Measurements from ENCODE around the gene AWAT2. TPM values are rescaled to one million over a fixed set of nuclear protein-coding genes. Genes with fewer than 3 reads are reported as not detected.

The AWAT2 gene
- total RNA-seq, 3 donors from 2014 or later (not counting 1 experiment from before 2014, with no cell fraction given), result not detected

DNA sequence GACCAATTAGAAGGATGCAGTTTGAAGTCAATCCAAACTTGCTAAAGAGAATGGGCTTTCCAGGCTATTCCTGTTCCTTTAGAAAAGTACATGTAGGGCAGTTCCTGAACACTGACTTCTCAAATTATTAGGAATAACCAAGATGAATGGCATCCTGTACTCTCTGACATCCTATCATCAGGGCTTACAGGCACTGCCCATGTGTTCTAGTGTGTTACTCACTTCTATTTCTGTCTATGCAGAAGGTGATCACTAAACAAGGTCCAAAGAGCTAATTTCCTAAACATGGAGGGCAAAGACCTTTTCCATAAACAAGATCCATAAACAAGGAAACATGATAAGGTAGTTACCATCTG is 53.6 kb downstream of the AWAT2 start:
- no peak overlapping the region for H3K4me3 Mint-ChIP-seq
- TF ChIP-seq, protein P1, sequence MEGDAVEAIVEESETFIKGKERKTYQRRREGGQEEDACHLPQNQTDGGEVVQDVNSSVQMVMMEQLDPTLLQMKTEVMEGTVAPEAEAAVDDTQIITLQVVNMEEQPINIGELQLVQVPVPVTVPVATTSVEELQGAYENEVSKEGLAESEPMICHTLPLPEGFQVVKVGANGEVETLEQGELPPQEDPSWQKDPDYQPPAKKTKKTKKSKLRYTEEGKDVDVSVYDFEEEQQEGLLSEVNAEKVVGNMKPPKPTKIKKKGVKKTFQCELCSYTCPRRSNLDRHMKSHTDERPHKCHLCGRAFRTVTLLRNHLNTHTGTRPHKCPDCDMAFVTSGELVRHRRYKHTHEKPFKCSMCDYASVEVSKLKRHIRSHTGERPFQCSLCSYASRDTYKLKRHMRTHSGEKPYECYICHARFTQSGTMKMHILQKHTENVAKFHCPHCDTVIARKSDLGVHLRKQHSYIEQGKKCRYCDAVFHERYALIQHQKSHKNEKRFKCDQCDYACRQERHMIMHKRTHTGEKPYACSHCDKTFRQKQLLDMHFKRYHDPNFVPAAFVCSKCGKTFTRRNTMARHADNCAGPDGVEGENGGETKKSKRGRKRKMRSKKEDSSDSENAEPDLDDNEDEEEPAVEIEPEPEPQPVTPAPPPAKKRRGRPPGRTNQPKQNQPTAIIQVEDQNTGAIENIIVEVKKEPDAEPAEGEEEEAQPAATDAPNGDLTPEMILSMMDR (IDR thresholded peaks at IDR 0.05), result no peak
- H3K36me3 ChIP-seq (ENCODE audit: control insufficient read depth, insufficient read depth, low read length), result no peaks in the 10 kb centered on the region
- H3K9me3 Mint-ChIP-seq, result no peaks in the 10 kb centered on the region
- no peaks in the 10 kb centered on the region for H3K9me3 ChIP-seq (ENCODE audit: control insufficient read depth, insufficient read depth, low read length)
- no peaks in the 10 kb centered on the region for H3K4me1 ChIP-seq (ENCODE audit: control insufficient read depth, insufficient read depth, low read length)
- no peaks in the 10 kb centered on the region for H3K27me3 ChIP-seq (ENCODE audit: control insufficient read depth, insufficient read depth, low read length)
- H3K4me1 Mint-ChIP-seq, result no peaks in the 10 kb centered on the region
- no peak for ATAC-seq
- intact Hi-C loops (cut with micrococcal nuclease), result no loop called here
- H3K4me3 ChIP-seq (ENCODE audit: low read length), result no peak overlapping the region
- no peaks in the 10 kb centered on the region for H3K36me3 Mint-ChIP-seq
- H3K27ac ChIP-seq (ENCODE audit: low read length), result no peak overlapping the region
- H3K27me3 Mint-ChIP-seq (ENCODE audit: low read depth in 2 of 2), result peaks cover 0 to 5% of the 10 kb centered on the region in 2 donors
- H3K27ac Mint-ChIP-seq, result no peak overlapping the region
- no peak for DNase-seq

DNA sequence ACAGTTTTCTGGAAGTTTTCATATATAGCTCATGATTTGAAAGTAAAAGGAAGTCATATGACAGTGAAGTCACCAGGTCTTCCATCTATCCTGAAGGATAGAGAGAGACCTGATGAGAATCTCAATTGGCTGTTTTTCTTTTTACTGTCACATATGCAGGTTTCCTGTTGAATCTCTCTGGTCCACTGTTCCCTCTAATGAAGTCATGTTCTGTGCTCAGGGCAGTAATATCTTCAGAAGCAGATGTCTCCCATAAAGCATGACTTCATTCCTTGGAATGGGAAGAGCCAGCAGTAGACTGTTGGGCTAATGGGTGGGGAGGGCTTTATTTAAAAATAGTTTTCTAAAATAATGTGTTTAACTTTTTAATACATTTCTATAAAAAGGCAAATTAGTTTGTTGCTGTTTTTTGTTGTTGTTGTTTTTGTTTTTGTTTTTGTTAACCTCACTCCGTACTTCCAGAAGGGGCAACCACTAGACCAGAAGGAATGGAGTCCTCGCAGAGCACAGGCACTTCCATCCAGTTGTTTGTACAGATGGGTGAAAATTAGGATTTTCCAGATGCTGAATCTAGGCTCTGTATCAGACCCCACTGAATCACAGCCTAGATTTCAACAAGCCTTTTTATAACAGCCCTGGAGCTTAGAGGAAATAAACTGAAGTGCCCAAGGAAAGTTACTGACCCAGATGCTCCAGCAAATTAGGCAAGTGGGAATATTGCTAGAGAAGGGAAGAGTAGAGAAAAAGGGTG is 54.2 kb downstream of the AWAT2 start:
- Histone ChIP-seq H3K9me3 (ENCODE audit: control insufficient read depth, insufficient read depth, low read length) (no peaks in the 10 kb centered on the region), H3K36me3 (ENCODE audit: control insufficient read depth, insufficient read depth, low read length) (no peaks in the 10 kb centered on the region), H3K27me3 (ENCODE audit: control insufficient read depth, insufficient read depth, low read length) (no peaks in the 10 kb centered on the region), H3K4me3 (ENCODE audit: low read length) (no peak overlapping the region), H3K4me1 (ENCODE audit: control insufficient read depth, insufficient read depth, low read length) (no peaks in the 10 kb centered on the region), H3K27ac (ENCODE audit: low read length) (no peak overlapping the region)
- TF ChIP-seq, protein P1 (IDR thresholded peaks at IDR 0.05), result no peak
- DNase-seq (no peak), ATAC-seq (no peak)
- intact Hi-C loops (cut with micrococcal nuclease), result no loop called here
- Mint-ChIP-seq H3K4me1 (no peaks in the 10 kb centered on the region), H3K4me3 (no peak overlapping the region), H3K9me3 (no peaks in the 10 kb centered on the region), H3K36me3 (no peaks in the 10 kb centered on the region), H3K27ac (no peak overlapping the region), H3K27me3 (ENCODE audit: low read depth in 2 of 2) (peaks cover 0 to 5% of the 10 kb centered on the region in 2 donors)
- WGBS (ENCODE audit: insufficient coverage), result 86% methylated on average over 2 of the region's 2 CpGs

DNA sequence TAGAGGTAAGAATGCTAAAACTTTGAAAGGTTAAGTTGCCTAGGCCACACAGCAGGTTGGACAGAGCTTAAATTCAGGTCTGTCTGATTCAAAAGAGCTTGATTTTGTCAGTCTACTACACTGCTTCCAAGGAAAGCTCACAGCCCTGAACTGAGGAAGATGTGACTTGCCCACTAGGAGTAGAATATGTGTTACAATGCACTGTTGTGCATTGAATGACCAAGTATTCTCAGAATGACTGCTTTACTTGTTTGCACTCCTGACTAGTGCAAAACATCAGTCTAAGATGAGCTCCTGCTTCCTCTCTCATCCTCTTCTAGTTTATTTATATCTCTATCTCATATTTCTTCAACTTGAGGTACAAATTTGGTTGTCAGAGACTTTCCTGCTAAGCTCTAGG is 56.2 kb downstream of the AWAT2 start:
- DNase-seq (no peak), ATAC-seq (no peak)
- H3K4me3 ChIP-seq (ENCODE audit: low read length), result no peak overlapping the region
- Mint-ChIP-seq H3K4me3 (no peak overlapping the region), H3K4me1 (no peaks in the 10 kb centered on the region), H3K27ac (no peak overlapping the region), H3K9me3 (no peaks in the 10 kb centered on the region), H3K27me3 (ENCODE audit: low read depth in 2 of 2) (peaks cover 0 to 5% of the 10 kb centered on the region in 2 donors), H3K36me3 (no peaks in the 10 kb centered on the region)
- no peaks in the 10 kb centered on the region for H3K4me1 ChIP-seq (ENCODE audit: control insufficient read depth, insufficient read depth, low read length)
- TF ChIP-seq, protein P1 (IDR thresholded peaks at IDR 0.05), result no peak
- intact Hi-C loops (cut with micrococcal nuclease), result no loop called here
- no peaks in the 10 kb centered on the region for H3K36me3 ChIP-seq (ENCODE audit: control insufficient read depth, insufficient read depth, low read length)
- H3K27ac ChIP-seq (ENCODE audit: low read length), result no peak overlapping the region
- H3K9me3 ChIP-seq (ENCODE audit: control insufficient read depth, insufficient read depth, low read length), result no peaks in the 10 kb centered on the region
- H3K27me3 ChIP-seq (ENCODE audit: control insufficient read depth, insufficient read depth, low read length), result no peaks in the 10 kb centered on the region

DNA sequence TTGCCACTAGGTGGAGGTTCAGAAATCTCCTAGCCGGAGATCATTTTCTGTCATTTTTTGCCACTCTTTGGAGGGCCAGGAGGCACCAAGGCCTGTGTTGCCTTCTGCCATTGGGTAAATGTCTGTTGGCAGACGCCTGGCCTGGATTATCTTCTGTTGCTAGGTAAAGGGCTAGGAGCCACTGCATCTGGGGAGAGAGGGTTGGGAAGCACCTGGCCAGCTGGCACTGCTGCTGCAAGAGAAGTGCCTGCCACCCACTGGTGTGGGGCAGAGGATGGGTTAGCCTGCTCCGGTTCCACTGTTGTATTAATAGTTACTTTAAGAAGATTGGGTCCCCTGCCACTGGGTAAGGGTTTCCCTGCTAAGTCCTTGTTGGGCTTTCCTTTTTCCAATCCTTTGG is 58.1 kb downstream of the AWAT2 start:
- ATAC-seq, result no peak
- Mint-ChIP-seq H3K4me3 (no peak overlapping the region), H3K27ac (no peak overlapping the region)

More for the DNA sequence above, 58.1 kb downstream of the AWAT2 start:
- Histone ChIP-seq H3K9me3 (ENCODE audit: control insufficient read depth, insufficient read depth, low read length) (no peaks in the 10 kb centered on the region), H3K27ac (ENCODE audit: low read length) (no peak overlapping the region), H3K36me3 (ENCODE audit: control insufficient read depth, insufficient read depth, low read length) (no peaks in the 10 kb centered on the region), H3K27me3 (ENCODE audit: control insufficient read depth, insufficient read depth, low read length) (no peaks in the 10 kb centered on the region), H3K4me1 (ENCODE audit: control insufficient read depth, insufficient read depth, low read length) (no peaks in the 10 kb centered on the region), H3K4me3 (ENCODE audit: low read length) (no peak overlapping the region)
- Mint-ChIP-seq H3K4me1 (no peaks in the 10 kb centered on the region), H3K27me3 (ENCODE audit: low read depth in 2 of 2) (peaks cover 0 to 2% of the 10 kb centered on the region in 2 donors), H3K36me3 (no peaks in the 10 kb centered on the region), H3K9me3 (no peaks in the 10 kb centered on the region)
- intact Hi-C loops (cut with micrococcal nuclease), result no loop called here
- TF ChIP-seq, protein P1 (IDR thresholded peaks at IDR 0.05), result no peak
- DNase-seq, result no peak
- WGBS (ENCODE audit: insufficient coverage), result 92% methylated on average over 3 of the region's 3 CpGs

All from natural killer cell (primary cell).